HG02852 (cell line): ENCODE measurements around the gene ZNF385A.
"Not testable (repeated sequence)": the region's sequence is repeated elsewhere in the genome, so short reads cannot be mapped to it uniquely, and the experiment has no call there.

Experiments
- ATAC-seq: cut with Tn5 transposase; IDR thresholded peaks from one replicate; pipeline ENCODE4 v1.9.1; 2021; ENCODE audit warnings: mild to moderate bottlenecking, moderate library complexity; ENCODE audit not compliant: unreplicated experiment

ZNF385A gene

GRCh38 chr12:54358191-54358944 is 26.2 kb downstream of the ZNF385A start:
- ATAC-seq: no peak

DNA sequence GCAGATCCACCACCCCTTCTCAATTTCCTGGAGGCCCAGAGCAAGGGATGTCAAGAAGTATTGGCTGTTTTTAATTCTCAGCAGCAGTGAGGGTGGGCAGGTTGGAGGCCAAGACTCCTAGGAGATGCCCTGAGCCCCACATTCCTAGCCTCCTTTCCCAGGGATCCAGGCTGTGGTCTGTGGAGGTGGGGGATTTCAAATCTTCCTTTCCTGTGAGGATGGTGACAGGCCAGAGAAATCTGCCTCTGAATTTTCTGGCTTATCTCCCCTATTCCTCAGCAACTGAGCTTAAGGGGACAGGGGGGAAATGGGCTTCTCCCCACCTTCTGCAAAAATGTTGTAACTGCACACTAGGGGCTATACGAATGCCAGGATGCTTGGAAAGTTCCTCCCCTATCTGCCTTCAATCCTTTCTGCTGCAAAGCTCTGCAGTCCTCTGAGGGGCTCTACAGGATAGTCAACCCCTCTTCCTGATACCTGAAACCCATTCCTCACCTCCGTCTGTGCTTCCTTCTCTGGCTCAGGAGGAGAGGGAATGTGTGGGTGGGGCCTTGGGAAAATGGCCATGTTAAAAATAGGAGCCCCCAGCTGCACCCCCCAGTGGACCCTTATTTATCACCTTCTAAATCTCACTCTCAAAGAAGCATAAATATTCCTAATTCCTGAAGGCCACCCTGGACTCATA is 26.9 kb downstream of the ZNF385A start:
- no peak for ATAC-seq

DNA sequence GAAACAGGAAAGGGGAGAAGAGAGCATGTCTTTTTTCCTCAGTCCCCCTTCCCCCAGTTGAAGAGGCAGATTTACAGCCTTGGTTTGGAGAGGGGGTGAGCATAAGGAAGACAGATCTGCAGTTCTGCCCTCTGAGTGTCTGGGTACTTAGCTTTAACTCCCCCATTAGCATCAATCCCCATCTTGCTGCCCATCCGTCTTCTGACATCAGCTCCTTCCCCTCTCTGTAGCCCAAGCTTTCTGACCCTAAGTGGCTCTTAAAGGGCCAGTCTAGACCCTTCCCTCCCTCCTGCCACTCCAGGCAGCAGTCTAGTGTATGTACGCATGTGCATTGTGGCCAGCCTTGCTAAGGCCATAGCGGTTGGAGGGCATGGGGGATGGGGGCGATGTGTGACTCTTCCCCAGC is 27.6 kb downstream of the ZNF385A start:
- ATAC-seq: no peak

GRCh38 chr12:54356228-54356627 is 28.3 kb downstream of the ZNF385A start:
- ATAC-seq: no peak

DNA sequence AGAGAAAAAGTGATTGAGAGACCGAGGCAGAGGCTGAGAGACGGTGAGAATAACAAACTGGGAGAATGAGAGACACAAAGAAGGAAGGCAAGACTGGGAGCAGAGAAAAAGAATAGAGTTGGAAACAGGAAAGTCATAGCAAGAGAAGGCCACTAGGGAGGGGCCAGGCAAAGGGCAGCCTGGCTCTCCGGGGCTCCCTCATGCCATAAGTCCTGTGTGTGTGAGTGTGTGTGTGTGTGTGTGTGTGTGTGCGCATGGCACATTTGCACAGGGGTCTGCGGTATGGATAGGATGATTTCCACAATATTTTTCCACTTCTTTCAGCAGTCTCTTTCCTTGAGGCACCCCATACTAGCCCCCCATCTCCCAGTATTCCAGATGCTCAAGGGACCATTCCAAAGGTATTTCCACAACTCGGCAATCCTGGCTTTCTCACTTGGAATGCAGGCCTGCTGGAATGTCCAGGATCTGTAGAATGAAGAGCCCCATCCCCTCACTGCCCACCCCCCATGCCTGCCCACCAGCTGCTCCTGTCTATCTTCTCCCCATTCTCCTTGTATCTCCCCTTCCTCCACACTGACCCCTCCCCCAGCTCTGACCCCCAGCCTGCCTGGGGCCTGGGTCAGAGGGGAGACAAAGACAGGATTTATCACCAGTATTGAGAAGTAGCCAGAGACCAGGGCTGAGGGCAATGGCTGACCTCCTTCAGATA is 29.3 kb downstream of the ZNF385A start:
- ATAC-seq: no peak

DNA sequence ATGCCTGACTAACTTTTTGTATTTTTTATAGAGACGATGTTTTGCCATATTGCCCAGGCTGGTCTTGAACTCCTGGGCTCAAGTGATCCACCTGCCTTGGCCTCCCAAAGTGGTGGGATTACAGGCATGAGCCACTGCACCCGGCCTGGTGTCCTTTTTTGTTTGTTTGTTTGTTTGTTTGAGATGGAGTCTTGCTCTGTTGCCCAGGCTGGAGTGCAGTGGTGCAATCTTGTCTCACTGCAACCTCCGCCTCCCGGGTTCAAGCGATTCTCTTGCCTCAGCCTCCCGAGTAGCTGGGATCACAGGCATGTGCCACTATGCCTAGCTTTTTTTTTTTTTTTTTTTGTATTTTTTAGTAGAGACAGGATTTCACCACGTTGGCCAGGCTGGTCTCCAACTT is 30.3 kb downstream of the ZNF385A start:
- ATAC-seq: not testable (repeated sequence)

- no peak for ATAC-seq
These were observed 31.4 kb downstream of the ZNF385A start for GRCh38 chr12:54352891-54353874.

- ATAC-seq: no peak
These were observed 32.5 kb downstream of the ZNF385A start for GRCh38 chr12:54352022-54352531.

- ATAC-seq: no peak
These were observed 33.2 kb downstream of the ZNF385A start for GRCh38 chr12:54351341-54351740.

- ATAC-seq: no peak
These were observed 33.8 kb downstream of the ZNF385A start for GRCh38 chr12:54350743-54351142.

DNA sequence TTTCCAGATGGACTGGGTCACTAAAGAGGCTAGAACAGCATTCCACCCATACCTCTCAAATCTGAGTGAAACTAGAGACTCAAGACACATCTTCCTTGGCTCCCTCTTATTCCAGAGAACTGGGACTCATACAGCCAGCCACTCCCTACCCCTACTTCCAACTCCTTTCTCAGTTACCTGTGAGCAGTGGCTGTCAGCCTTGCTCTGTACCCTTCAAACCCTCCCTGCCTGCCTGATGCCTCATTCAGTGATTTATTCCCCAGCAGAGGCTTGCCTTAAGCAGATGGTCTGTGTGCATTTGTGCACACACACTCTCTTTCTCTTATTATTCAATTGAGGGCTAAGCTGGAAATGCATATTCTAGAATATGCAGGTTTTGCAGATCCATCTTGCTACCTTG is 34.9 kb downstream of the ZNF385A start:
- ATAC-seq: no peak

DNA sequence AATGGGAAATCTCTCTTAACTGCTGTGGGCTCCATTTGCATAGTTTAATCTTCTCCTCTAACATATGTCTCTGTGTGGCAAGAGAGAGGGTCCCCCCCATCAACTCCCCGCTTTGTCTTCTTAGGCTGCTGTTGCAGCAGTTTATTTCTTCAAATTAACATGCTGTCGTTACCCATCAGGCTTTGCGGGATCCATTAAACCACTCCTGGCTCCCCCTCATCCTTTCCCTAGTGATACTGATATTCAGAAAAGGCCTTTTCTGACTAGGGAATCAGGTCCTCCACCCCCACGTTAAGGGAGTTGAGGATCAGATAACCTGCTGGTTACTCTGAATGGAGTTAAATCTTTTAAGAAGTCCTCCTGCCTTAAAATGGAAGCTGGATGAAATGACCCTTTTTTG is 35.5 kb downstream of the ZNF385A start:
- ATAC-seq: no peak

GRCh38 chr12:54341378-54342300 is 42.9 kb downstream of the ZNF385A start:
- ATAC-seq: no peak

- no peak for ATAC-seq
These were observed 43.7 kb downstream of the ZNF385A start for GRCh38 chr12:54340846-54341245.

GRCh38 chr12:54338698-54339296 is 45.7 kb downstream of the ZNF385A start:
- ATAC-seq: no peak

DNA sequence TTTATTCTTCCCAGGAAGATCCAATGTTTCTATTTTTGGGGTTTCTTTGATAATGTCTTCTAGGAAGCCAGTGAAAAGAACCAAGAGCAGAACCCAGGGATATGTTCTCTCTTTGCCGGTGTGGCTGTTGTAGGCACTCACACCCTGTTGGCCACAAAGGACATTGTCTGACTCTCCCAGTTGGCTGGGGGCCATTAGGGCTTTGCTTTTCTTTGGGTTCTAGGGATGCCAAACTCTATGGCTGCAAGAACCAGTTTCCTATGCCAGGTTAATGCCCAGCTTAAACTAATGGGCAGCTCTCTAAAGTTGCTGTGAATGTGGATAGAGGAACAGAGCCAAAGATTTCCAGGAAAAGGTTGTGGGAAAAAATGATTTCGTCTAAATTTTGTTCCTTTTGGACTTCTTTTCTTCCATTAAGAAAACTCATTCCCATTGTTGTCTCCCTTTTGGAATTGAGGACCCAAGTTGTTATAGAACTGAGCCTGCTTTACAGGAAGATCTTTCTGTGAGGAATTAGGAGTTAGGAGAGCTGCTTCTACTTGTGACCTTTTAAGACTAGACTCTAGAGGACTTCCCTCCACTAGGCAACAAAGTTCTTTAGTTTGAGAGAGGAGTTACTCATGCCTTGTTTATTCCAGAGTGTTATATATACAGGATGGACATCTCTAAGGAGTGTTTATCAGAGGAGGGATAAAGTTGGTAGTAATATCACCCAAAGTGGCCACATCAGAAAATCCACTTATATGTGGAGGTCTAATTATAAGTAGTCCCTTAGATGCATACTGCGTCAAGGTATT is 46.5 kb downstream of the ZNF385A start:
- no peak for ATAC-seq

GRCh38 chr12:54337280-54337842 is 47.2 kb downstream of the ZNF385A start:
- no peak for ATAC-seq
